Measurements from ENCODE around the gene RPS21. TPM values are rescaled to one million over a fixed set of nuclear protein-coding genes. Genes with fewer than 3 reads are reported as not detected.

The RPS21 gene
- total and polyA plus RNA-seq, 9 of the 15 experiments (the other 6 are each of a cell fraction or from before 2014, with no cell fraction given) = 1,380 to 5,647 (median 3,091) TPM

DNA sequence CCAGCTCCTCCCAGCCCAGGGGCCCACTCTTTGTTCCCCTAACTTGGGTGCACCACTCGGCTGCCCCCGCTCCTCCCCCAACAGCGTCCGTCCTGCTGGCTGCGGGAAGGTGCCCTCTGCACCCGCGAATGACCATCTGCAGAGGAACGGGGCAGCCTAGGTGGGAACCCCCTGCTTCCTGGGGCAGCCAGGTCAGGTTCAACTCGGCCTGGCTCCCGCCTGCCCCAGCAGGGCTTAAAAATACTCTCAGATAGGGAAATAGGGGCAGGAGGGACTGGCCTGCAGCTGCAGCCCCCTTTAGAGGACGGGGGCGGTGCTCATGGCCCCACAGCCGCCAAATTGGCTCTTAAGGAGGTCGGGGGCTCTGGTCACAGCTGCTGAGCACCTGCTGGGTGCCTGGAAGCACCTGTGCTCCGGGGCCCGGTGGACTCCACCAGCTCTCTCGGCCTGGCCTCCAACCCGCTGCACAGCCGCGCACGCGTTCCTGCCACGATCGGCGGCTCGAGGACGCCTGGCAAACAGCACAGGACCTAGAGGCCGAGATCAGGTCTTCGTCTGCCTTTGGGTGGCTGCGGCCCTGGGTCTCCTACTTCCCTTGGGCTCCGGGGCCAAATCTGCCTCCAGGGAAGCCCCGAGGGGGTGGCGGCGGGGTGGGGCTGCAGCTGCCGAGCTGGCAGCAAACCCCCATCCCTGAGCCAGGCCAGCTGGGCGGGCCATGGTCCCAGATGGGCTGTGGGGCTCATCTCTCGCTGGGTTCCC, 19.1 kb upstream of the RPS21 start (continued):
- TF ChIP-seq, protein P1, sequence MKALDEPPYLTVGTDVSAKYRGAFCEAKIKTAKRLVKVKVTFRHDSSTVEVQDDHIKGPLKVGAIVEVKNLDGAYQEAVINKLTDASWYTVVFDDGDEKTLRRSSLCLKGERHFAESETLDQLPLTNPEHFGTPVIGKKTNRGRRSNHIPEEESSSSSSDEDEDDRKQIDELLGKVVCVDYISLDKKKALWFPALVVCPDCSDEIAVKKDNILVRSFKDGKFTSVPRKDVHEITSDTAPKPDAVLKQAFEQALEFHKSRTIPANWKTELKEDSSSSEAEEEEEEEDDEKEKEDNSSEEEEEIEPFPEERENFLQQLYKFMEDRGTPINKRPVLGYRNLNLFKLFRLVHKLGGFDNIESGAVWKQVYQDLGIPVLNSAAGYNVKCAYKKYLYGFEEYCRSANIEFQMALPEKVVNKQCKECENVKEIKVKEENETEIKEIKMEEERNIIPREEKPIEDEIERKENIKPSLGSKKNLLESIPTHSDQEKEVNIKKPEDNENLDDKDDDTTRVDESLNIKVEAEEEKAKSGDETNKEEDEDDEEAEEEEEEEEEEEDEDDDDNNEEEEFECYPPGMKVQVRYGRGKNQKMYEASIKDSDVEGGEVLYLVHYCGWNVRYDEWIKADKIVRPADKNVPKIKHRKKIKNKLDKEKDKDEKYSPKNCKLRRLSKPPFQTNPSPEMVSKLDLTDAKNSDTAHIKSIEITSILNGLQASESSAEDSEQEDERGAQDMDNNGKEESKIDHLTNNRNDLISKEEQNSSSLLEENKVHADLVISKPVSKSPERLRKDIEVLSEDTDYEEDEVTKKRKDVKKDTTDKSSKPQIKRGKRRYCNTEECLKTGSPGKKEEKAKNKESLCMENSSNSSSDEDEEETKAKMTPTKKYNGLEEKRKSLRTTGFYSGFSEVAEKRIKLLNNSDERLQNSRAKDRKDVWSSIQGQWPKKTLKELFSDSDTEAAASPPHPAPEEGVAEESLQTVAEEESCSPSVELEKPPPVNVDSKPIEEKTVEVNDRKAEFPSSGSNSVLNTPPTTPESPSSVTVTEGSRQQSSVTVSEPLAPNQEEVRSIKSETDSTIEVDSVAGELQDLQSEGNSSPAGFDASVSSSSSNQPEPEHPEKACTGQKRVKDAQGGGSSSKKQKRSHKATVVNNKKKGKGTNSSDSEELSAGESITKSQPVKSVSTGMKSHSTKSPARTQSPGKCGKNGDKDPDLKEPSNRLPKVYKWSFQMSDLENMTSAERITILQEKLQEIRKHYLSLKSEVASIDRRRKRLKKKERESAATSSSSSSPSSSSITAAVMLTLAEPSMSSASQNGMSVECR (CRISPR knock-in tag; IDR thresholded peaks at IDR 0.05) = peak; percentile 36; the same call in 1 of the 2 replicates
- no peak for TF ChIP-seq ILF3 (IDR thresholded peaks at IDR 0.05; ENCODE audit: borderline replicate concordance)
- TF ChIP-seq, protein P2, sequence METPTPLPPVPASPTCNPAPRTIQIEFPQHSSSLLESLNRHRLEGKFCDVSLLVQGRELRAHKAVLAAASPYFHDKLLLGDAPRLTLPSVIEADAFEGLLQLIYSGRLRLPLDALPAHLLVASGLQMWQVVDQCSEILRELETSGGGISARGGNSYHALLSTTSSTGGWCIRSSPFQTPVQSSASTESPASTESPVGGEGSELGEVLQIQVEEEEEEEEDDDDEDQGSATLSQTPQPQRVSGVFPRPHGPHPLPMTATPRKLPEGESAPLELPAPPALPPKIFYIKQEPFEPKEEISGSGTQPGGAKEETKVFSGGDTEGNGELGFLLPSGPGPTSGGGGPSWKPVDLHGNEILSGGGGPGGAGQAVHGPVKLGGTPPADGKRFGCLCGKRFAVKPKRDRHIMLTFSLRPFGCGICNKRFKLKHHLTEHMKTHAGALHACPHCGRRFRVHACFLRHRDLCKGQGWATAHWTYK (CRISPR knock-in tag; IDR thresholded peaks at IDR 0.05) = no peak
- TF ChIP-seq, protein P3, sequence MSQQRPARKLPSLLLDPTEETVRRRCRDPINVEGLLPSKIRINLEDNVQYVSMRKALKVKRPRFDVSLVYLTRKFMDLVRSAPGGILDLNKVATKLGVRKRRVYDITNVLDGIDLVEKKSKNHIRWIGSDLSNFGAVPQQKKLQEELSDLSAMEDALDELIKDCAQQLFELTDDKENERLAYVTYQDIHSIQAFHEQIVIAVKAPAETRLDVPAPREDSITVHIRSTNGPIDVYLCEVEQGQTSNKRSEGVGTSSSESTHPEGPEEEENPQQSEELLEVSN (IDR thresholded peaks at IDR 0.05; ENCODE audit: borderline replicate concordance in 1 of 2, extremely low read depth in 1 of 2, insufficient read depth in 1 of 2, insufficient read length in 1 of 2, low read depth in 1 of 2, low read length in 1 of 2, poor library complexity in 1 of 2, severe bottlenecking in 1 of 2) = peak; percentile 23 to 39
- no peak for TF ChIP-seq POLR3G (IDR thresholded peaks at IDR 0.05; ENCODE audit: extremely low read depth, insufficient read length, insufficient replicate concordance)
- TF ChIP-seq, protein P4, sequence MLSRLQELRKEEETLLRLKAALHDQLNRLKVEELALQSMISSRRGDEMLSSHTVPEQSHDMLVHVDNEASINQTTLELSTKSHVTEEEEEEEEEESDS (CRISPR knock-in tag; IDR thresholded peaks at IDR 0.05) = no peak
- peak; percentile 36; the same call in 1 of the 2 replicates for TF ChIP-seq RBFOX2 (IDR thresholded peaks at IDR 0.05; ENCODE audit: low read depth, low read length)
- TF ChIP-seq ZNF778 (CRISPR knock-in tag; IDR thresholded peaks at IDR 0.05) = no peak
- TF ChIP-seq BDP1 (IDR thresholded peaks at IDR 0.05; ENCODE audit: insufficient read depth, insufficient read length) = no peak
- no peak for TF ChIP-seq ZNF436 (CRISPR knock-in tag; IDR thresholded peaks at IDR 0.05)
- peak; percentile 27 for TF ChIP-seq PCBP1 (IDR thresholded peaks at IDR 0.05; ENCODE audit: low read depth, low read length, poor library complexity, severe bottlenecking)
- no peak for TF ChIP-seq L3MBTL2 (IDR thresholded peaks at IDR 0.05)
- TF ChIP-seq, protein P5, sequence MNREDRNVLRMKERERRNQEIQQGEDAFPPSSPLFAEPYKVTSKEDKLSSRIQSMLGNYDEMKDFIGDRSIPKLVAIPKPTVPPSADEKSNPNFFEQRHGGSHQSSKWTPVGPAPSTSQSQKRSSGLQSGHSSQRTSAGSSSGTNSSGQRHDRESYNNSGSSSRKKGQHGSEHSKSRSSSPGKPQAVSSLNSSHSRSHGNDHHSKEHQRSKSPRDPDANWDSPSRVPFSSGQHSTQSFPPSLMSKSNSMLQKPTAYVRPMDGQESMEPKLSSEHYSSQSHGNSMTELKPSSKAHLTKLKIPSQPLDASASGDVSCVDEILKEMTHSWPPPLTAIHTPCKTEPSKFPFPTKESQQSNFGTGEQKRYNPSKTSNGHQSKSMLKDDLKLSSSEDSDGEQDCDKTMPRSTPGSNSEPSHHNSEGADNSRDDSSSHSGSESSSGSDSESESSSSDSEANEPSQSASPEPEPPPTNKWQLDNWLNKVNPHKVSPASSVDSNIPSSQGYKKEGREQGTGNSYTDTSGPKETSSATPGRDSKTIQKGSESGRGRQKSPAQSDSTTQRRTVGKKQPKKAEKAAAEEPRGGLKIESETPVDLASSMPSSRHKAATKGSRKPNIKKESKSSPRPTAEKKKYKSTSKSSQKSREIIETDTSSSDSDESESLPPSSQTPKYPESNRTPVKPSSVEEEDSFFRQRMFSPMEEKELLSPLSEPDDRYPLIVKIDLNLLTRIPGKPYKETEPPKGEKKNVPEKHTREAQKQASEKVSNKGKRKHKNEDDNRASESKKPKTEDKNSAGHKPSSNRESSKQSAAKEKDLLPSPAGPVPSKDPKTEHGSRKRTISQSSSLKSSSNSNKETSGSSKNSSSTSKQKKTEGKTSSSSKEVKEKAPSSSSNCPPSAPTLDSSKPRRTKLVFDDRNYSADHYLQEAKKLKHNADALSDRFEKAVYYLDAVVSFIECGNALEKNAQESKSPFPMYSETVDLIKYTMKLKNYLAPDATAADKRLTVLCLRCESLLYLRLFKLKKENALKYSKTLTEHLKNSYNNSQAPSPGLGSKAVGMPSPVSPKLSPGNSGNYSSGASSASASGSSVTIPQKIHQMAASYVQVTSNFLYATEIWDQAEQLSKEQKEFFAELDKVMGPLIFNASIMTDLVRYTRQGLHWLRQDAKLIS (CRISPR knock-in tag; IDR thresholded peaks at IDR 0.05) = no peak
